ENCODE results near the gene FAM78B.

FAM78B gene

DNA sequence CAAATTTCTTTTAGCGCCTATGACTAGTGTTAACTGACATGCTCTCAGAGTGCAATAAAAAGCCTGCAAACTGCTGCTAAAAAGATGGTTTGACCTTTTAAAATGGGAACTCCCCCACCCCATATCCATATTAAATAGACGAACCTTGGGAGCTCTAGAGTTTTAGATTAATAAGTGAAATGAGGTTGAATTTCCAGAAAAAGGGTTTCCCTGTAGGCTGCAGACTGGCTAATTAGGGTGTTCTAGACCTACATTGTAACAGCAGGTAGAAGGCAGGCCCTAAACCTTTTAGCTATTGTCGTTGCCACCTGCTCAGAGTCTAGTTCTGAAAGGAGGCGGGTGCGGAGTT is 2.2 kb downstream of the FAM78B start:
- no peak for DNase-seq

GRCh38 chr1:166159656-166160055 is 7.1 kb downstream of the FAM78B start:
- no peak for DNase-seq

- DNase-seq = no peak
These were observed 10.1 kb downstream of the FAM78B start for GRCh38 chr1:166156674-166157073.

- DNase-seq = no peak
These were observed 11.7 kb downstream of the FAM78B start for GRCh38 chr1:166155108-166155507.

- DNase-seq = no peak
These were observed 13.1 kb downstream of the FAM78B start for GRCh38 chr1:166153525-166154314.

DNA sequence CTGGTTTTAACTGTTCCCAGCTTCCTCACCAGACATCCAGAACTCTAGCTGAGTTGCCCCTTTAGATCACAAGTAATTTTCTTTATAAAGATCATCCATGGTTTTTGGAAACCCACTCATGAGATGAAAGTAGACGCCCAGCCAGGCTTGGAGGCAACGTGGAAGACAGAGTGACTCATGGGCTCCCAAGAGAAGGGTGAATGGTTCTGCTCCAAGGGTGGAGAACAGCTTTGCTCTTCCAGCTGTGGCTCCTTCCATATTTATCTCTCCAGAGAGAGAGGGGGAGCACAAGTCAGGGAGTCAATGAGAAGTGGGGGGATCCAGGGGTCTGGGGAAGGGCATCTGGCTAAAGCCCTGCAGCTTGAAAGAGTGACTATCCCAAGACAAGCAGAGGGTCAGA is 13.8 kb downstream of the FAM78B start:
- DNase-seq = no peak

- no peak for DNase-seq
These were observed 15.0 kb downstream of the FAM78B start for GRCh38 chr1:166151804-166152203.

DNA sequence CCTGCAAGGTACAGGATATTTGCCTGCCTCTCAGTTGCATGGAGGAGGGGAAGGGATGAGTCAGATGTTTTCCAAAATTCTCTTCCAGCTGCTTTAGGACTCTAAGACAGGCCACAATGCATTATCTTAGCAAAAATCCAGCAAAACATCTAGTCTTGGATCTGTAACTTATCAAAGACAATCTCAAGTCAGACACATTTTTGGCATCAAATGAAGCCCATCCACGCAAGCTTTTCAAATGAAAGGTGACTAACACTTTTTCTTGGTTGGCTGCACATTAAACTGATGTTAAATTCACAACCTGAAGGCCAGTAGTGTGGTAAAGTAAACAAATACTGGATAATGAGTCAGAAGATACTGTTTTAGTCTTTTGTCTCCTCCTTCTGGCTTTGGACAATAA is 21.3 kb downstream of the FAM78B start:
- no peak for DNase-seq

DNA sequence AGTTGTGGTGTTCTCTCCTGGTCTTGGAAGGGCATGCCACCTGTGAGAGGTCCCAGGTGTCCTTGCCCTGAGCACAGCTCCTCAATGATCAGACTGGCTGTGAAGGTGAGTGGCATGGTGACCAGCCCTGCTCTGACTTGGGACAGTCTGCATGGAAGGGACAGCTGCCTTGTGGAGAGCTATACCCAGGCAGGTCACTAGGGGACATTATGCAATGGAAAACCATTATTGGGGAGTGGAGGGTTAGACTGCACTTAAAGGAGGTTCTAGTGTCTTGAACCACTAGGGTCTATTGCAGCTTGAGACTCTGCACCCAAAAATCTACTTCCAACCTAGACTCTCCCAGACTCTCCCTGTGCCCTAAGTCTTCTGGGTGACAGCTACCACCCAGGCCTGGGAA is 24.8 kb downstream of the FAM78B start:
- DNase-seq = no peak

- DNase-seq = no peak
These were observed 26.6 kb downstream of the FAM78B start for GRCh38 chr1:166140251-166140650.

DNA sequence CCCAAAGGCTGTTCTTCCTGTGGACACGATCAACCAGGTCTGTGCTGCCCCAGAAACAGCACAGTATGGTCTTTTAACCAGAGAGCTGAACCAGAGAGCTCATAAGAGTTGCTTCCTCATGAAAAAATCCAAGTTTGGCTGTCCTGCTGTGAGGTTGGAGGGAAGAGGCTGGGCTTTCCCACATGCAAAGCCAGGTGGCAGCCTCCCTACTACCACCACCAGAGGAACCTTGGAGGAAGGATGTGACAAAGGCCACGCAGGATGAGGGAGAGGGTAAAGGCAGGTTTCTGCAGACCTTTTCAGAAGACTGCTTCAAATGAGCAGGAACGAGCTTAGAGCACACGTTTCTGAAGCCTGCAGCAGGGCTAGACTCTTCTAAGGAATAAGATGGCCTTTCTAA is 27.1 kb downstream of the FAM78B start:
- DNase-seq = no peak

DNA sequence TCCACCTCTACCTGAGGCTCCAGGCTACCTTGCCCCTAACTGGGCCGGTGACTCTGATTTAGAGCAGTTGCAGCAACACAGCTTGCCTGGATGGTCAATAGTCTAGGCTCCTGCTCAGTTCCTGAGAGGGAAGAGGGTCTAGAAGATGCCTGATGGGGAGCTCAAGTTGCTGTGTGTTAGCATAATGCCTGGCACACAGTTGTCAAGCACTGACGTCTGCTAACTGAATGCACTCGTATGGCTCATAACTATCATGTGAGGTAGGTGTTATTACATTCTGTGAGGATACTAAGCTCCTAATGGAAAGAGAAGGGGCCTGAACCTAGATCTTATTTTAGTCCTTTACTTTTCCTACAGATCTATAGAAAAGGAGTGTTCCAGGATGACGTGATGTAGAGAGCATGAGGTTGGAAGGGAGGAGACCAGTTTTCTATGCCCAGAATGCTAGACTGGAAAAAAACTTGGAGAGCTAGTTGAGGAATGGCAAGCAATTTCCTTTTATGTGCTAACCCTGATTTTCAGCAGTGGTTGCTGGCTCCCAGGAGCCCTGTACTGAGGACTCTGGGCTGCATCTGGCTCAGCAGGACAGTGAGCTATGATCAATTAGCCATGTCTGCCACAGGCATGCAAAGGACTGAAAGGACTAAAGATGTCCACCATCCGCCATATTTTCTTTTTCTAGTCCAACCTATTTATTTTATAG is 30.0 kb downstream of the FAM78B start:
- no peak for DNase-seq

- no peak for DNase-seq
These were observed 30.6 kb downstream of the FAM78B start for GRCh38 chr1:166136222-166136621.

- no peak for DNase-seq
These were observed 32.9 kb downstream of the FAM78B start for GRCh38 chr1:166133857-166134256.

DNA sequence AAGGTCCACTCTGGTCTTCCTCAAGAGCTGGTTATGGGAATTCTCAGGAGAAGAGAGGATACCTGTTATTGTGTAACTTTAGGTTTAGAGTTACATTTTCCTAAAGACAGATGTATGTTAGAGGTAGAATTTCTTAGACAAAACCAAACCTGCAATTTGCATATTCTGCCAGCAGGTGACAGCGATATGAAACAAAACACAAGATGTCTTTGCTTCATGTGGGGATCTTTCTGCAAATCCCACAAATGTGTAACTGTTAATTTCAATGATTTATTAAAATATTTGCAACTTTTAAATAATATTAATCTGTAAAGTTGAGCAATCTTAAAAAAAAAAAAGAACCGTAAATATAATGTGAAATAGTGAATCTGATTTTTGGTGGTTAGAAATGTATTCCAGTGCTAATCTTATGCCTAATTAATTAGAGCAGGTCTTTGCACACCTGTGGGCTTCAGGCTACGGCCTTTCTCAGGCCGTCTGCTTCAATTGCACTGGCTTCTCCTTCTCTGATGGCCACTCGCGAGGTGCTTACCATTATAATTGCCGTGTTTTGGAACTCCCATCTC is 33.4 kb downstream of the FAM78B start:
- peak; percentile 49 for DNase-seq

- no peak for DNase-seq
These were observed 34.3 kb downstream of the FAM78B start for GRCh38 chr1:166132496-166132895.

DNA sequence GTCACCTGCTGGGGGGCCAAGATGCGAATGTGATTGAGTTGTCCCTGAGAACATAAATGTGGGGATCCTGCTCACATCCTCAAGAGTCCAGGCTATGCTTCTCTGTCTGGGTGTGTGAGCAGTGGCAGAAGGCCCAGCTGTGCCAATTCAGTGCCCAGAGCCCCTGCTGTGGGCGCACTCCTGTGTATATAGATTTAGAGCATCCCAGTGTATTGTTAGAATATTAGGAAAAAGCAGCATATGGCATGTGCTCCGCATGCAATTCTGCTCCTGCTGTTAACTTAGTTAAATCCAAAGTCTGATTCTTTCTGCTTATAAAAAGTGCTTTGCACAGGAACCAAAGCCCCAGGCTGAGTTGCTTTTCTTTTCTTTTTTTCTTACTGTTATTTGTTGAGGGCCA is 37.8 kb downstream of the FAM78B start:
- DNase-seq = no peak

- no peak for DNase-seq
These were observed 38.6 kb downstream of the FAM78B start for GRCh38 chr1:166128195-166128594.

DNA sequence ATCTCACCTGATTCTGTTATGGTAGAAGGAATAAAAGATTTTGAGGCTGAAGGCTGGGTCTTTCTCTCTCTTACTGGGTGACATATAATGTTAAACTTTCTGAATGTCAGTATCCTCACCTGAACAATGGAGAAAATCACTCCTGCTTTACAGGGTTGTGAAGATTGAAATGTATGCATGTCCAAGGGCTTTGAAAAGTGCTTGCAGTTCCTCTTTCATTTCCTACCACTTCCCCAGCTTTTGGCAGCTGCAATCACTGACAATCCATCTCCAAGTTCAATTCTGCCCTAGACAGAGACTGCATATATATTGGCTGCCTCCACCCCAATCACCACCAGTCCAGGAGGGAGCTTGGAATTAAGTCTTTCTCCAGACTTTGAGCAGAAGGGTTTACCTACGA is 39.8 kb downstream of the FAM78B start:
- no peak for DNase-seq

DNA sequence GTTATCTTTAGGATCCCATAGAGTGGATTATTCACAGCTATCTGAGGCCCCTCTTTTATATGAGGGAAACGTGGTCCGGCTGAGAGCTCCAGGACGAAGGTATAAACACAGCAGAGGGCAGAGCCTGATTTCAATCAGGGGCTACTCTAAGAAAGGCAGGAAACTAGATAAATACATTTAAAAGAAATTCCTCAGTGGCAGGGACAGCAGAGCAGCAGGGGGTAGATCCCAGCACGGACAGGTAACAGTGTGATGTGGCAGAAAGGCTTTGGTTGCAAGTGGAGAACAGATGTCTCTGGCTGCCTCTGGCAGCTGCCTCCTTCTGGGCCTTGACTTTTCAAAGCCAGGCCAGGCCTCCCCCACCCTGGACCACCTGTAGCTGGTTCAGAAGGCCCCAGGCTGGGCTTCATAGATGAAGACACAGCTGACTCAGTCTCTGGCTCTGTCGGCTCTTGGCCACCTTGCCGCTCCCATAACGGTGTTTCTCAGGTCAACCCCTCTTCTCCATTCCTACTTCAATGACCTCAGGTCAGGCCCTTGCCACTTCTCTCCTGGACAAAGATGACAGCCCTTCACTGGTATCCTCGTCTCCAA is 43.8 kb downstream of the FAM78B start:
- DNase-seq = no peak

DNA sequence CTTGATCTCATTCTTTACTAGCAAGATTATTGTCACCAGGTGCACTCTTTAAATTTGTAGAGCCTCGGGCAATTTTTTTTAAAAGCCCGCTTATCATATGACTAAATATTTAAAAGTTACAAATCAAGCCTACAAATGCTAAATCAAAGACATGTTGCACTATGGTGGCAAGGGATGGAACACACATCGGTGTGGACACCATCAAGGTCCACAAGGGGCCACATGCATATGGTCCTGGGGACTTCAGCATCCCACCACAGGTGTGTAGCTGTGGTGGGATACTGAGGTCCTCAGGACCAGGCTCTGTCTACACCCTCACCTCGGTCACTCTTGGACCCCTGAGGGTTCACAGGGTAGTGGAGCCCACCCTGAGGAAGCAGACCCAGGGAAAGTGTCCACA is 45.8 kb downstream of the FAM78B start:
- no peak for DNase-seq

DNA sequence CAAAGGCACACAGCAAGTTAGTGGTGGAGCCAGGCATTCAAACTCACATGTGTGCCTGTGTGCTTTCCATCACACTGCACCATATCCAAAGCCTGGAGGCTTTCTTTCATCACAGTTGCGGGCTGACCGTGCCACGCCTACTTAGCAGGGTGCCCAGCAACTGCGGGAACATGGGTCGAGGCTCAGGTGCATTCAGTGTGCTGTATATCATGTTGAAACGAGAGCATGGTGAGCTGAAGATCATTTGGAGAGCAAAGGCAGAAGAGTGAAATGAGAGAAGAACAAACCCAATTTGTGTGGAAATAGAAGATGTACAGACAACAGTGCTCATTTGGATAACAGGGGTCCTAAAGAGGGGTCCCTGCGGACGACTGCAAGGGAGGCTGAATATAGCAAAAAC is 46.5 kb downstream of the FAM78B start:
- DNase-seq = no peak

DNA sequence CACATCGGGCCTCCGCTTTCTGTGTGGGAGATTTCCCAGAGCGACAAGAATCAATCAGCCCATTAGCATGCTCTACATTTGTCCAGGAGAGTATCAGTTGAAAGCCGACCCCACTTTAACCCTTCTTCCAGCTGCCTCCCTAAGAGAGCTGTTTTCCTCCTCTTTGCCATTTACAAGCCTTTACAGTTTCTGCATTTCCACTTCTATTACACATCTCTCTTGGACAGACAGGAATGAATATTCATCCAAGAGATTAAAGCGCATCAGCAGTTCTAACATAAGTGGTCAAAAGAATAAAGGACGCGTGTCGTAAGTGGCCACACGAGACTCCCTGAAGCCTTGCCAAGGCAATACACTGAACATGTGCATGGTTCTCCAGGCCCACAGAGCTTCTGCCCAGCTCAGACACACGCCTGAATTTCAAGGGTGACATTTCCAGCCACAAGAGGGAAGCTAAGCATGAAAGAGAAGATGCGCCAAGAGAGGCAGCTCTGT is 47.3 kb downstream of the FAM78B start:
- DNase-seq = no peak

DNA sequence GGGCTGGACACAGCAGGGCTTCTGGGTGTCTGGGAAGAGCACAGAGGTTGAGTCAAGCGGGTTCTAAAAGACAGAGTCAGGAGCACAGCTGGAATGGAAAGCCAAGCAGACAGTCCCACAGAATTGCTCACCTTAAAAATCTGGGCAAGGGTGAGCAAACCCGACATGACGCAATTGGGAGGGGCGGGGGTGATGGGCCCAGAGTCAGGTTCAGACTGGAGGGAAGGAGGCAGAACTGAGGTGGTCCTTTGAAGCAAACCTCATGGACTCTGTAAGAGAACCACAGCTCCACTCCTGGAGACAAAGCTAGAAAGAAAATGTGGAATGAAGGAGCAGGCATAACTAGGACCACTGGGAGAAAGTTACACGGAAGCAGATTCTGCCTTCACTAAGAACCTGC is 49.0 kb downstream of the FAM78B start:
- DNase-seq = no peak

Measured in hematopoietic multipotent progenitor cell treated with erythropoietin and hydrocortisone succinate and interleukin-3 and kit ligand, for 6 days (in vitro differentiated cells).